Measurements from ENCODE around the gene TANGO2.
"Not testable (repeated sequence)": the region's sequence is repeated elsewhere in the genome, so short reads cannot be mapped to it uniquely, and the experiment has no call there.

The TANGO2 gene

GRCh38 chr22:20066617-20067383, 45.9 kb downstream of the TANGO2 start:
- no peak for DNase-seq

- DNase-seq, result not testable (repeated sequence)
Measured at GRCh38 chr22:20067384-20067682, 46.4 kb downstream of the TANGO2 start.

- no peak for DNase-seq
Measured at GRCh38 chr22:20068640-20069039, 47.7 kb downstream of the TANGO2 start.

- DNase-seq, result no peak
Measured at GRCh38 chr22:20069331-20070042, 48.6 kb downstream of the TANGO2 start.

GRCh38 chr22:20071524-20071972, 50.6 kb downstream of the TANGO2 start:
- DNase-seq, result no peak

GRCh38 chr22:20076627-20077172, 55.8 kb downstream of the TANGO2 start:
- no peak for DNase-seq

GRCh38 chr22:20079745-20080444, 59.0 kb downstream of the TANGO2 start, which contains the start of gene DGCR8:
Gene DGCR8, plus strand, starts transcription at chr22:20080241. Its CDS starts 5,723 bp downstream, at chr22:20085964.
- peak; percentile 75 for DNase-seq

- DNase-seq, result peak; percentile 71
Measured at GRCh38 chr22:20080445-20080775, 59.5 kb downstream of the TANGO2 start.

GRCh38 chr22:20080776-20081654, 60.1 kb downstream of the TANGO2 start:
- DNase-seq, result no peak

- no peak for DNase-seq
Measured at GRCh38 chr22:20083157-20083890, 62.4 kb downstream of the TANGO2 start.

GRCh38 chr22:20083891-20084546, 63.1 kb downstream of the TANGO2 start:
- DNase-seq, result no peak

- DNase-seq, result no peak
Measured at GRCh38 chr22:20084547-20085413, 63.9 kb downstream of the TANGO2 start.

GRCh38 chr22:20085651-20086050, 64.7 kb downstream of the TANGO2 start:
- DNase-seq, result no peak

GRCh38 chr22:20086101-20086599, 65.2 kb downstream of the TANGO2 start:
- DNase-seq, result no peak

GRCh38 chr22:20086763-20087162, 65.9 kb downstream of the TANGO2 start:
- no peak for DNase-seq

- peak; percentile 12 for DNase-seq
Measured at GRCh38 chr22:20087319-20088262, 66.7 kb downstream of the TANGO2 start.

- no peak for DNase-seq
Measured at GRCh38 chr22:20088263-20088648, 67.3 kb downstream of the TANGO2 start.

- no peak for DNase-seq
Measured at GRCh38 chr22:20089226-20089976, 68.5 kb downstream of the TANGO2 start.
